Epithelial cell of esophagus (primary cell): ENCODE results near the gene NTN5.
A peak's percentile ranks its signal among the peaks of the same experiment; 100 is the strongest.

ENCODE experiments used
- DNase-seq: peaks from one replicate; pipeline ENCODE4 v3.0.0; 2010; ENCODE audit warnings: low read depth
- H3K4me3 ChIP-seq: 2 replicates; pipeline ENCODE4 v1.5.1; 2011; ENCODE audit warnings: mild to moderate bottlenecking, low read length, control low read depth
- TF ChIP-seq, protein P1 (sequence below): IDR thresholded peaks from 2 replicates; pipeline ENCODE4 v1.5.1; 2011; ENCODE audit warnings: low read depth, mild to moderate bottlenecking, low read length, control low read depth, inconsistent platforms; ENCODE audit not compliant: insufficient read depth; ENCODE audit errors: missing control alignments

NTN5 gene

DNA sequence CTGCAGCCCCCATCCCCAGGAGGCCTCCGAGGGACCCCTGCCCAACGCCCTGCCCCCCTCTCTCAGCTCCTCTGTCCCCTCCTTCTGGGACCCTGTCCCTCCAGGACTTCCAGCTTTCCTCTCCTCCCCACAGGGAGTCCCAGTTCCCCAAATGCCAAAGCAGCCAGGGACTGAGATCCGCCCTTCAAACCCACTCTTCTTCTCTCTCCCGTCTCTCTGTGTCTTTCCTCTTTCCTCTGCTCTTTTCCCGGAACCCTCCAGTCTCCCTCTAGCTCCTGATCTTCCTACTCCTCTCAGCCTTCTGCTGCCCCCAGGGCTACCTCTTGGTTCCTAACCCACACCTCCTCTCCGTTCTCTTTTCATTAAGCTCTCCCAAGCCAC lies 27.2 kb downstream of the NTN5 start:
- TF ChIP-seq, protein P1, sequence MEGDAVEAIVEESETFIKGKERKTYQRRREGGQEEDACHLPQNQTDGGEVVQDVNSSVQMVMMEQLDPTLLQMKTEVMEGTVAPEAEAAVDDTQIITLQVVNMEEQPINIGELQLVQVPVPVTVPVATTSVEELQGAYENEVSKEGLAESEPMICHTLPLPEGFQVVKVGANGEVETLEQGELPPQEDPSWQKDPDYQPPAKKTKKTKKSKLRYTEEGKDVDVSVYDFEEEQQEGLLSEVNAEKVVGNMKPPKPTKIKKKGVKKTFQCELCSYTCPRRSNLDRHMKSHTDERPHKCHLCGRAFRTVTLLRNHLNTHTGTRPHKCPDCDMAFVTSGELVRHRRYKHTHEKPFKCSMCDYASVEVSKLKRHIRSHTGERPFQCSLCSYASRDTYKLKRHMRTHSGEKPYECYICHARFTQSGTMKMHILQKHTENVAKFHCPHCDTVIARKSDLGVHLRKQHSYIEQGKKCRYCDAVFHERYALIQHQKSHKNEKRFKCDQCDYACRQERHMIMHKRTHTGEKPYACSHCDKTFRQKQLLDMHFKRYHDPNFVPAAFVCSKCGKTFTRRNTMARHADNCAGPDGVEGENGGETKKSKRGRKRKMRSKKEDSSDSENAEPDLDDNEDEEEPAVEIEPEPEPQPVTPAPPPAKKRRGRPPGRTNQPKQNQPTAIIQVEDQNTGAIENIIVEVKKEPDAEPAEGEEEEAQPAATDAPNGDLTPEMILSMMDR: no peak
- H3K4me3 ChIP-seq: peak overlapping the region; percentile 67
- DNase-seq: no peak

DNA sequence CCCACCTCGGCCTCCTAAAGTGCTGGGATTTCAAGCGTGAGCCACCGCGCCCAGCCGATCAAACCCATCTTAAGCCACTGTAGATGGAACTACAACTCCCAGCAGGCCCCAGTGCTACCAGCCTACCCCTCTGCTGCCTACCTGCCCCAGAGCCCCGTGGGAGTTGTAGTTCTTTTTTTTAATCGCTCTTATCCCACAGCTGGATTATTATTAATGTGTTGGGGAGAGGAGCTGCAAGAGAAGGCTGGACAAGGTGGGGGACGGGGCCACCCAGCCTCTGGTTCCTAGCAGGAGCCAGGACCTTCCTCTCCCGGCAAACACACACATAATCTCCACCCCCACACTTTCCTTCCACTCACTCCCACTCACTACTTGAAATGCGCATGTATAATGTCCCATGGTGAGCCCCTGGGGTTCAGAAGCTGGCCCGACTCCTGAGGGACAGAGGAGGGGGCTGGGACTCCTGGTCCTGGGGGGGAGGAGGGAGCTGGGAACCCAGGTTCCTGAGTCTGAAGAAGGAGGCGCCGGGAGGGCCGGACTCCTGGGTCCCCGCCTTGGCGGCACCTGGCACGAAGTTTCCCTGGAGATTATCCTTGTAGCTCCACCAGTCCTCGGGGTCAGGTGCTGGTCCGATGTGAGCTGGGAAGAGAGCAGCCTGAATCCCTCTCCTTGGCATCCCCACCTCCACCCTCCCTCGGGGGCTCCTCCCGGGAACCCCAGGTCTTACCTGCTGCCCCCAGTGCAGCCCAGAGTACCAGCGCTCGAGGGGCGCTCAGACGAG lies 27.8 kb downstream of the NTN5 start:
- peak overlapping the region; percentile 67 for H3K4me3 ChIP-seq
- peak; percentile 73 for DNase-seq
- TF ChIP-seq, protein P1: no peak

GRCh38 chr19:48644355-48644754 lies 28.5 kb downstream of the NTN5 start:
- no peak overlapping the region for H3K4me3 ChIP-seq
- TF ChIP-seq, protein P1: no peak
- no peak for DNase-seq

DNA sequence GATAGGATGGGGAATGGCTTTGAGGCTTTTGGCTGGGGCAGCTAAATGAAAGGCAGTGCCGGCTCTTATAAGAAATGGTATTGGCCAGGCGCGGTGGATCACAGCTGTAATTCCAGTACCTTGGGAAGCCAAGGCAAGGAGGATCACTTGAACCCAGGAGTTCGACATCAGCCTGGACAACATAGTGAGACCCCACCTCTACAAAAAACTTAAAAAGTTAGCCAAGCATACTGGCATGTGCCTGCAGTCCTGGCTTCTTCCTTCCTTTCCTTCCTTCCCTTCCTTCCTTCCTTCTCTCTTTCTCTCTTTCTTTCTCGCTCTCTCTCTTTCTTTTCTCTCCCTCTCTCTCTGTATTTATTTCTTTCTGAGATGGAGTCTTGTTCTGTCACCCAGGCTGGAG lies 30.0 kb downstream of the NTN5 start:
- TF ChIP-seq, protein P1: no peak
- no peak overlapping the region for H3K4me3 ChIP-seq
- DNase-seq: no peak

DNA sequence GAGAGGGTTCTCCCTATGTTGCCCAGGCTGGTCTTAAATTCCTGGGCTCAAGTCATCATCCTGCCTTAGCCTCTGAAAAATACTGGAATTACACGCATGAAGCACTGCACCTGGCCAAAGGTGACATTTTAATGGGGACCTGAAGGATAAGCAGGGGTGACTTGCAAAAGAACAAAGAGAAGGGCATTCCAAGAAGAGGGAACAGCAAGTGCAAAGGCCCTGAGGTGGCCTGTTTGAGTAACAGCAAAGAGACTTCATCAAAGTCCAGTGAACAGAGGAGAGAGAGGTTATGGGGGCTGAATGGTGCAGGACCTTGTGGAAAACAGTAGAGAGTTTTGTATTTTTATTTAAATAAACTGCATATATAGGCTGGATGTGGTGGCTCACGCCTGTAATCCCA lies 31.0 kb downstream of the NTN5 start:
- H3K4me3 ChIP-seq: no peak overlapping the region
- DNase-seq: no peak
- TF ChIP-seq, protein P1: no peak

GRCh38 chr19:48639483-48640375 lies 33.1 kb downstream of the NTN5 start:
- DNase-seq: no peak
- no peak overlapping the region for H3K4me3 ChIP-seq
- TF ChIP-seq, protein P1: no peak
